Measurements from ENCODE around the gene PKN3. TPM values are rescaled to one million over a fixed set of nuclear protein-coding genes. Genes with fewer than 3 reads are reported as not detected.
"Not testable (repeated sequence)": the region's sequence is repeated elsewhere in the genome, so short reads cannot be mapped to it uniquely, and the experiment has no call there.

Gene PKN3
- total RNA-seq, 1 donor from 2014 or later, result 1.7 TPM

- not testable (repeated sequence) for DNase-seq (ENCODE audit: low spot score)
These were observed 8.6 kb upstream of the PKN3 start for GRCh38 chr9:128693738-128694137.

- DNase-seq (ENCODE audit: low spot score), result no peak
These were observed 8.0 kb upstream of the PKN3 start for GRCh38 chr9:128694344-128694743.

- DNase-seq (ENCODE audit: low spot score), result no peak
These were observed 5.2 kb upstream of the PKN3 start for GRCh38 chr9:128696923-128697707.

- not testable (repeated sequence) for DNase-seq (ENCODE audit: low spot score)
These were observed 3.1 kb upstream of the PKN3 start for GRCh38 chr9:128699096-128699795.

GRCh38 chr9:128701227-128701854 is 962 bp upstream of the PKN3 start:
- DNase-seq (ENCODE audit: low spot score), result no peak

- DNase-seq (ENCODE audit: low spot score), result peak; percentile 26
These were observed 779 bp downstream of the PKN3 start for GRCh38 chr9:128702949-128703615.

- DNase-seq (ENCODE audit: low spot score), result no peak
These were observed 1.5 kb downstream of the PKN3 start for GRCh38 chr9:128703616-128704355.

GRCh38 chr9:128704356-128704670 is 2.0 kb downstream of the PKN3 start:
- DNase-seq (ENCODE audit: low spot score), result no peak

- no peak for DNase-seq (ENCODE audit: low spot score)
These were observed 3.0 kb downstream of the PKN3 start for GRCh38 chr9:128705051-128705965.

- DNase-seq (ENCODE audit: low spot score), result no peak
These were observed 3.7 kb downstream of the PKN3 start for GRCh38 chr9:128706045-128706444.

GRCh38 chr9:128706671-128707381 is 4.5 kb downstream of the PKN3 start:
- DNase-seq (ENCODE audit: low spot score), result no peak

GRCh38 chr9:128707446-128707845 is 5.1 kb downstream of the PKN3 start:
- no peak for DNase-seq (ENCODE audit: low spot score)

- no peak for DNase-seq (ENCODE audit: low spot score)
These were observed 10.4 kb downstream of the PKN3 start for GRCh38 chr9:128712451-128713410.

GRCh38 chr9:128713411-128713780 is 11.1 kb downstream of the PKN3 start:
- no peak for DNase-seq (ENCODE audit: low spot score)

- DNase-seq (ENCODE audit: low spot score), result no peak
These were observed 11.8 kb downstream of the PKN3 start for GRCh38 chr9:128713941-128714573.

- DNase-seq (ENCODE audit: low spot score), result no peak
These were observed 12.5 kb downstream of the PKN3 start for GRCh38 chr9:128714586-128715435.

GRCh38 chr9:128715436-128715750 is 13.1 kb downstream of the PKN3 start:
- DNase-seq (ENCODE audit: low spot score), result no peak

Data from umbilical cord (tissue), 2 donors.